HepG2 (cell line): ENCODE measurements around the gene CES2. TPM values are rescaled to one million over a fixed set of nuclear protein-coding genes. Genes with fewer than 3 reads are reported as not detected.

ENCODE experiments used
- ATAC-seq: fragments of 200-7000 bp; cut with Tn5 transposase; 3 replicates; pipeline ENCODE4 v1.9.1; 2020; ENCODE audit warnings: mild to moderate bottlenecking, moderate library complexity
- BruUV-seq: library from RNA; stranded (reverse); fragments of 400-500 nt; replicated peaks from 2 replicates; lab custom pipeline; 2021; lab: Mats Ljungman, UMichigan
- CTCF ChIA-PET: fragments of 300-600 bp; formaldehyde crosslinking; extraction: SDS; loops from one replicate; lab custom pipeline; 2021; ENCODE audit warnings: low total read pairs, inconsistent platforms, low intra/inter-chr PET ratio; lab: Yijun Ruan, JAX
- POLR2A ChIA-PET: fragments of 350-600 bp; sonication (Branson Sonifier 250); formaldehyde crosslinking; loops from one replicate; lab custom pipeline; 2020; ENCODE audit warnings: antibody characterized with exemption, inconsistent platforms; lab: Yijun Ruan, JAX
- DNase-seq: peaks from one replicate; pipeline ENCODE4 v3.0.0-alpha.2; 2015; ENCODE audit warnings: low spot score
- FAIRE-seq: peaks from 3 replicates; lab custom pipeline; 2011; peaks lifted over from hg19 to GRCh38; lab: Jason Lieb, UNC
- H2AFZ ChIP-seq: one replicate; pipeline ENCODE4 v1.6.1; 2011; ENCODE audit warnings: low read length, inconsistent platforms
- H3K27ac ChIP-seq: fragments of 300-600 bp; 3 replicates; pipeline ENCODE4 v1.8.0; 2011; ENCODE audit warnings: mixed run types, mild to moderate bottlenecking, mixed read lengths, low read length, inconsistent platforms; ENCODE audit not compliant: insufficient read depth; ENCODE audit errors: extremely low read length
- H3K27me3 ChIP-seq, 2 experiments: fragments of 200-600 bp in 1 of 2; 2 replicates in 1 of 2; 3 replicates in 1 of 2; pipeline versions ENCODE4 v1.6.0 to v1.8.0; 2011; ENCODE audit warnings: low read length in 2 of 2, mild to moderate bottlenecking in 2 of 2, moderate library complexity in 2 of 2, inconsistent platforms in 1 of 2; ENCODE audit not compliant: insufficient read depth in 2 of 2, control insufficient read depth in 1 of 2
- H3K36me3 ChIP-seq, 2 experiments: fragments of 200-600 bp in 1 of 2; replicated peaks in 1 of 2; 2 replicates in 1 of 2; 3 replicates in 1 of 2; pipeline versions ENCODE4 v1.5.1 to v1.8.0; 2011; ENCODE audit warnings: low read length in 2 of 2, inconsistent platforms in 1 of 2; ENCODE audit not compliant: insufficient read depth in 2 of 2, control insufficient read depth in 1 of 2
- H3K4me1 ChIP-seq: 2 replicates; pipeline ENCODE4 v1.5.1; 2012; ENCODE audit warnings: low read length, inconsistent platforms; ENCODE audit not compliant: insufficient read depth
- H3K4me2 ChIP-seq: 2 replicates; pipeline ENCODE4 v1.6.0; 2011; ENCODE audit warnings: low read depth, low read length, inconsistent platforms
- H3K4me3 ChIP-seq, 3 experiments: fragments of 200-600 bp in 1 of 3; sonication (generic), shearing (Covaris generic) in 1 of 3; replicated peaks in 1 of 3; 2 replicates each; pipeline ENCODE4 v1.5.1; 2011 to 2016; ENCODE audit warnings: low read length in 3 of 3, inconsistent platforms in 2 of 3, low read depth in 2 of 3, mild to moderate bottlenecking in 2 of 3, control low read depth in 1 of 3, mixed read lengths in 1 of 3; ENCODE audit not compliant: insufficient read depth in 1 of 3
- H3K79me2 ChIP-seq: one replicate; pipeline ENCODE4 v1.6.1; 2011; ENCODE audit warnings: low read length, inconsistent platforms; ENCODE audit not compliant: insufficient read depth
- H3K9ac ChIP-seq: 2 replicates; pipeline ENCODE4 v1.6.0; 2011; ENCODE audit warnings: mild to moderate bottlenecking, low read depth, low read length, inconsistent platforms; ENCODE audit not compliant: insufficient read depth
- H3K9me3 ChIP-seq: 2 replicates; pipeline ENCODE4 v1.5.1; 2012; ENCODE audit warnings: mild to moderate bottlenecking, low read length
- H4K20me1 ChIP-seq: 2 replicates; pipeline ENCODE4 v1.6.0; 2011; ENCODE audit warnings: inconsistent platforms, mild to moderate bottlenecking, low read length, moderate library complexity; ENCODE audit not compliant: insufficient read depth
- AGO1 ChIP-seq: fragments of 200-400 bp; formaldehyde crosslinking; IDR thresholded peaks from 2 replicates; pipeline ENCODE4 v1.6.1; 2017; ENCODE audit warnings: mild to moderate bottlenecking, low read depth, low read length, moderate library complexity; ENCODE audit not compliant: poor library complexity, severe bottlenecking
- CBX5 ChIP-seq: sonication (generic); formaldehyde crosslinking; IDR thresholded peaks from 2 replicates; pipeline ENCODE4 v1.4.0; 2020; ENCODE audit warnings: missing genetic modification reagents, borderline replicate concordance
- CEBPB ChIP-seq: IDR thresholded peaks from 2 replicates; pipeline ENCODE4 v1.6.1; 2011; ENCODE audit warnings: low read depth, low read length, improper control_type of control experiment, borderline replicate concordance
- ETV6 ChIP-seq: sonication (generic); formaldehyde crosslinking; conservative IDR thresholded peaks from 2 replicates; pipeline ENCODE4 v1.4.0; 2020; ENCODE audit warnings: missing genetic modification reagents
- KIAA2018 ChIP-seq: sonication (generic); formaldehyde crosslinking; IDR thresholded peaks from 2 replicates; pipeline ENCODE4 v1.5.0; 2020; ENCODE audit warnings: mild to moderate bottlenecking, missing genetic modification reagents, borderline replicate concordance
- MZF1 ChIP-seq: sonication (generic); formaldehyde crosslinking; IDR thresholded peaks from 2 replicates; pipeline ENCODE4 v1.8.1; 2023; ENCODE audit warnings: mild to moderate bottlenecking, missing genetic modification reagents, borderline replicate concordance
- PHF5A ChIP-seq: IDR thresholded peaks from one replicate; pipeline ENCODE4 v1.6.1; 2018; ENCODE audit warnings: low read depth, missing genetic modification reagents; ENCODE audit not compliant: unreplicated experiment
- RBFOX2 ChIP-seq: fragments of 200-400 bp; formaldehyde crosslinking; IDR thresholded peaks from 2 replicates; pipeline ENCODE4 v1.6.1; 2017; ENCODE audit warnings: low read depth, mild to moderate bottlenecking, low read length
- ZNF512 ChIP-seq: sonication (generic); formaldehyde crosslinking; IDR thresholded peaks from 2 replicates; pipeline ENCODE4 v1.4.0; 2020; ENCODE audit warnings: mild to moderate bottlenecking, missing genetic modification reagents
- whole genome bisulfite sequencing: methylation state at CpG from one replicate; pipeline ENCODE4 v1.1.6; 2017; ENCODE audit warnings: low lambda C conversion rate; 5-methylcytosine and 5-hydroxymethylcytosine counted together
- in situ Hi-C: cut with HindIII; loops from 2 replicates; pipeline ENCODE4 v1.10.0; 2017; ENCODE audit warnings: low pct_unique_long_range_greater_than_20kb; ENCODE audit not compliant: extremely low pct_ligation_motif_present
- intact Hi-C: fragments of 100-400 bp; cut with micrococcal nuclease; formaldehyde crosslinking; loops from one replicate; pipeline ENCODE4 v1.10.0; 2022; ENCODE audit not compliant: unreplicated experiment
- polyA plus RNA-seq, 8 experiments: library from polyadenylated mRNA; depleted of rRNA in 3 of 8; stranded (reverse) in 7 of 8; unstranded in 1 of 8; fragments of >200 nt; fragmentation: Illumina TruSeq in 4 of 8; extraction: Trizol in 4 of 8; gene quantifications; 2 replicates each; pipeline versions ENCODE4 v1.2.1 to v1.2.3, GENCODE V29; 2011 to 2016; ENCODE audit warnings: low read depth in 4 of 8, missing spikeins in 1 of 8, mixed read lengths in 1 of 8; ENCODE audit not compliant: insufficient read depth in 1 of 8
- total RNA-seq, 5 experiments: library from RNA; depleted of rRNA; stranded (reverse); fragments of >200 nt; fragmentation: Illumina TruSeq; extraction: Trizol; gene quantifications; 2 replicates each; pipeline ENCODE4 v1.2.3, GENCODE V29; 2016; ENCODE audit warnings: low read depth in 1 of 5

Gene CES2
- total and polyA plus RNA-seq, 2 of the 13 experiments (the other 11 are each of a cell fraction or from before 2014, with no cell fraction given), result 50.6 to 63.8 TPM

- ChIA-PET POLR2A (interaction anchor here (2.6 kb wide), 1 partner anchor 13 kb away, joined by 10 read pairs; the partner anchor contains the start of gene CDH16), CTCF (no interaction called here)
- no peak overlapping the region for H3K27ac ChIP-seq
- H2AFZ ChIP-seq, result no peak overlapping the region
- H3K4me3 ChIP-seq, result no peak overlapping the region; a peak in 1 of 6 replicates
- FAIRE-seq (no peak), DNase-seq (no peak), ATAC-seq (no peak)
- H3K79me2 ChIP-seq, result peaks cover 33% of the 10 kb centered on the region
- no peak overlapping the region for H3K9ac ChIP-seq
- H3K9me3 ChIP-seq, result no peaks in the 10 kb centered on the region
- TF ChIP-seq ETV6 (CRISPR knock-in tag) (no peak), ZNF512 (CRISPR knock-in tag) (no peak), KIAA2018 (CRISPR knock-in tag) (no peak), CBX5 (no peak), RBFOX2 (0 out of 2 replicates have a peak, but pooled peaks have one; percentile 25), CEBPB (no peak), PHF5A (CRISPR knock-in tag) (no peak), AGO1 (no peak), MZF1 (CRISPR knock-in tag) (no peak)
- TF ChIP-seq, all 625 proteins: peak for 1
- Histone ChIP-seq H3K27me3 (no peaks in the 10 kb centered on the region; a peak in 1 of 5 replicates), H4K20me1 (no peaks in the 10 kb centered on the region), H3K4me1 (peaks cover 66% of the 10 kb centered on the region), H3K36me3 (peaks cover 0 to 5% of the 10 kb centered on the region in 2 experiments; a peak in 2 of 5 replicates), H3K4me2 (0 out of 2 replicates have a peak overlapping the region, but pooled peaks have one; percentile 89)
- BruUV-seq, result no TSS peak
- intact Hi-C loops, result no loop called here
- WGBS, result 71% methylated on average over 4 of the region's 4 CpGs
- in situ Hi-C loops, result no loop called here
These were observed 3.2 kb upstream of the CES2 start for GRCh38 chr16:66932076-66932475.
